Astrocyte of the cerebellum (primary cell): ENCODE measurements around the gene SLC16A9.

Experiments
- DNase-seq: peaks from one replicate; pipeline ENCODE4 v3.0.0-alpha.2; 2011; ENCODE audit warnings: low read depth
- H3K4me3 ChIP-seq: 2 replicates; pipeline ENCODE4 v1.5.1; 2011; ENCODE audit warnings: mild to moderate bottlenecking, low read depth, low read length, moderate library complexity
- in situ Hi-C: cut with HindIII; loops from 2 replicates; pipeline ENCODE4 v1.10.0; 2017; ENCODE audit warnings: low sequenced_read_pairs
- TF ChIP-seq, protein P1 (sequence below): IDR thresholded peaks from 2 replicates; pipeline ENCODE4 v1.5.1; 2012; ENCODE audit warnings: low read length, low read depth, moderate library complexity, mild to moderate bottlenecking; ENCODE audit errors: missing control alignments

The SLC16A9 gene

DNA sequence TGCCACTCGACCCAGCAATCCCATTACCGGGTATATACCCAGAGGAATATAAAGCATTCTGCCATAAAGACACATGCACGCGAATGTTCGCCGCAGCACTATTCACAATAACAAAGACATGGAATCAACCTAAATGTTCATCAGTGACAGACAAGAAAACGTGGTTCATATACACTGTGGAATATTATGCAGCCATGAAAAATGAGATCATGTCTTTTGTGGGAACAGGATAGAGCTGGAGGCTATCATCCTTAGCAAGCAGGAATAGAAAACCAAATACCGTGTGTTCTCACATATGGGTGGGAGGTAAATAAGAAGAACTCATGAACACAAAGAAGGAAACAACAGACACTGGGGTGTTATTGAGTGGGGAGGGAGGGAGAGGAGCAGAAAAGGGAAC is 84.7 kb downstream of the SLC16A9 start:
- in situ Hi-C loops = loop anchor here (25.0 kb wide), 2 partner anchors 663 to 838 kb away; no protein-coding TSS in a partner anchor
- DNase-seq = no peak
- TF ChIP-seq, protein P1, sequence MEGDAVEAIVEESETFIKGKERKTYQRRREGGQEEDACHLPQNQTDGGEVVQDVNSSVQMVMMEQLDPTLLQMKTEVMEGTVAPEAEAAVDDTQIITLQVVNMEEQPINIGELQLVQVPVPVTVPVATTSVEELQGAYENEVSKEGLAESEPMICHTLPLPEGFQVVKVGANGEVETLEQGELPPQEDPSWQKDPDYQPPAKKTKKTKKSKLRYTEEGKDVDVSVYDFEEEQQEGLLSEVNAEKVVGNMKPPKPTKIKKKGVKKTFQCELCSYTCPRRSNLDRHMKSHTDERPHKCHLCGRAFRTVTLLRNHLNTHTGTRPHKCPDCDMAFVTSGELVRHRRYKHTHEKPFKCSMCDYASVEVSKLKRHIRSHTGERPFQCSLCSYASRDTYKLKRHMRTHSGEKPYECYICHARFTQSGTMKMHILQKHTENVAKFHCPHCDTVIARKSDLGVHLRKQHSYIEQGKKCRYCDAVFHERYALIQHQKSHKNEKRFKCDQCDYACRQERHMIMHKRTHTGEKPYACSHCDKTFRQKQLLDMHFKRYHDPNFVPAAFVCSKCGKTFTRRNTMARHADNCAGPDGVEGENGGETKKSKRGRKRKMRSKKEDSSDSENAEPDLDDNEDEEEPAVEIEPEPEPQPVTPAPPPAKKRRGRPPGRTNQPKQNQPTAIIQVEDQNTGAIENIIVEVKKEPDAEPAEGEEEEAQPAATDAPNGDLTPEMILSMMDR = no peak
- no peak overlapping the region for H3K4me3 ChIP-seq

DNA sequence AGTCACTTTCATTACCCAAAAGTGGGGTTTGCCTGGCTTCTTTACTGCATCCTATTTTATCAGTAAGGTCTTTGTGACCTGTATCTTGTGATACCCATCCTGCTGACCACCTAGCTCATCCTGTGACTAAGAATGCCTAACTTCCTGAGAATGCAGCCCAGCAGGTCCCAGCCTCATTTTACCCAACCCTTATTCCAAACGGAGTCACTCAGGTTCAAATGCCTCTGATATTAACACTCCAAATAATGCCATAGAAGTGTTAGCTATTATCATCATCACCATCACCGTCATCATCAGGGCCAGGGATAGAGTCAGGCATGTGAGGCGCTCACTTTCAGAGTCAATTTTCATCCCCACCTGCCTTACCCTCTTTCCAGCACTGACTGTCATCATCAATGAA is 85.5 kb downstream of the SLC16A9 start:
- TF ChIP-seq, protein P1 = no peak
- in situ Hi-C loops = loop anchor here (25.0 kb wide), 2 partner anchors 662 to 837 kb away; no protein-coding TSS in a partner anchor
- H3K4me3 ChIP-seq = no peak overlapping the region
- DNase-seq = no peak

DNA sequence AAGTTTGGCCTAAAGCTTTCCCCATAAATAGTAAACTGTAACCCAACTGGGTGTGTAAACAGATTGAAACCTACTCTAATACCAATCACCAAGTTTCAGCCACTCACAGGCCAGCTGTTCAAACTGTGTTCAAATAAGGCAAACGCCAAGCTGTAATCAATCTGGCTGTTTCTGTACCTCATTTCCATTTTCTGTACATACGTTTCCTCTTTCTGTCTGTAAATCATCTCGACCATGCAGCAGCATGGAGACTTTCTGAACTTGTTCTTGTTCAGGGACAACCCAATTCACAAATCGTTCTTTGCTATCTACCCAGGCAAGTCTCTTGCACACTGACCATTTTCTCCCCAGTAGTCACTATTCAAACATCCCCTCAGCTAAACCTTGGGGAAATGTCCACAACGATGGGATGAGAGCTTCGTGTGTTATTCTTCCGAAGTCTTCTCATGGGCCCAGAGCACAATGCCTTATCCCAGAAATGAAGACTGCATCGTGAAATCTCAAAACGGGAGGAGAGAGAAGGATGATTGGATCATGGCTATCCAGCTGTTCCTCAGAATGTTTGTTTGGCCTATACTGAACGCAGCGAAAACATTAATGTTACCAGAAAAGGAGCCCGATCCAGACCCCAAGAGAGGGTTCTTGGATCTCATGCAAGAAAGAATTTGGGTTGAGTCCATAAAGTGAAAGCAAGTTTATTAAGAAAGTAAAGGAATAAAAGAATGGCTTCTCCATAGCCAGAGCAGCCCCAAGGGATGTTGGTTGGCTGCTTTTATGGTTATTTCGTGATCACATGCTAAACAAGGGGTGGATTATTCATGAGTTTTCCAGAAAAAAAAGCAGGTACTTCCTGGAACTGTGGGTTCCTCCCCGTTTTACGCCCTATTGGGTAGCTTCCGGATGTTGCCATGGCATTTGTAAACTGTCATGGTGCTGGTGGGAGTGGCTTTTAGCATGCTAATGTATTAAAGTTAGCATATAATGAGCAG is 86.2 kb downstream of the SLC16A9 start:
- no peak overlapping the region for H3K4me3 ChIP-seq
- TF ChIP-seq, protein P1 = no peak
- no peak for DNase-seq
- in situ Hi-C loops = loop anchor here (25.0 kb wide), 2 partner anchors 661 to 836 kb away; no protein-coding TSS in a partner anchor

DNA sequence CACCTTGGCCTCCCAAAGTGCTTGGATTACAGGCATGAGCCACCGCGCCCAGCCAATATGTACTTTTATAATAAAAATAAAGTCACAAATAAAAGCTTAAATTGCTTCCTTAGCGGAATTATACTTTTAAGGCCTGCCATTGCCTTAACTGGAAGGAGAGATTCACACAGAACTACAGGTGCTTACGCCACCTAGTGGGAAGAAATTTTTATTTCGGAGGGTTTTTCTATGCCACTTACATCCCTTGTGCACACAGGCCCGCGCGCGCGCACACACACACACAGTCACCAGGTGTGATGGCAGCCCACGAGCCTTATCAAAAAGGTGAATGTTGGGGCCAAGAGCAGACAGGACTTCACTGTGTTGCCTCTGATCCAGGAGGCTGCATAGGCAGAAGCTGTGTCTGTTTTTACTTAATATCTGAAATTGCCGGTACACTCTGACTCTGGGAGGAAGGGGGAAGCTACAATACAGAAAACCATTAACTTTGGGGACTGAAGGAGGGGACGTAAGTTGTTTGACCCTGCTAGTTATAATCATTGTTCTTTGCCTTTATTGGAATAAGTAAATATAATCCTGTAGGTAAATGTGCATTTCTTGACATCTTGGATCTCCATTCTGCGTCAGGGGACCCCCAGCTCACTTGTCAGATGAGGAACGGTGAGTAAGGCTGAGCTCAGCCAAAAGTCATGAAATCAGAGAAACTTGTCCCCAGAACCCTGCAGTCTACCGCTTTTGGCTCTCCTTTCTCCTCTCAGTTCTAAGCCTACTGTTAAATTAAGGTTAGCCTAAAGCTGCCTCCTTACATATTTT is 87.1 kb downstream of the SLC16A9 start:
- no peak overlapping the region for H3K4me3 ChIP-seq
- TF ChIP-seq, protein P1 = peak; percentile 50
- peak; percentile 45 for DNase-seq
- in situ Hi-C loops = loop anchor here (25.0 kb wide), 2 partner anchors 660 to 835 kb away; no protein-coding TSS in a partner anchor

DNA sequence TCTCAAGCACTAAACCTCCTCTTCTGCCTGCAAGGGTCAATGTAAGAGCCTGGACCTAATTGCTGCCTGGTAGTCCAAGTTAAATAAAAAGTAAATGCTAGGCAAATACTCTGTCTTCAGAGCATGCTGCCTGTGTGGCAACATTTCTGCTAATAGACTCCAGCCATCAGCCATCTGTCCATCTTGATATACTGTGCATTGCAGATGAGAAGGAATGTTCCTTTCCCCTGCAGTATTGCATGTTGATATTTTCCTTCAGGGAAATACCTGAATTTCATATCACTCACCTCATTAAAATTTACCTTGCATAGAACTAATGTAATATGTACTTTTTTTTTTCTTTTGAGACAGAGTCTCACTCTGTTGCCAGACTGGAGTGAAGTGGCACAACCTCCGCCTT is 87.9 kb downstream of the SLC16A9 start:
- DNase-seq = no peak
- no peak overlapping the region for H3K4me3 ChIP-seq
- in situ Hi-C loops = loop anchor here (25.0 kb wide), 2 partner anchors 659 to 834 kb away; no protein-coding TSS in a partner anchor
- TF ChIP-seq, protein P1 = no peak

DNA sequence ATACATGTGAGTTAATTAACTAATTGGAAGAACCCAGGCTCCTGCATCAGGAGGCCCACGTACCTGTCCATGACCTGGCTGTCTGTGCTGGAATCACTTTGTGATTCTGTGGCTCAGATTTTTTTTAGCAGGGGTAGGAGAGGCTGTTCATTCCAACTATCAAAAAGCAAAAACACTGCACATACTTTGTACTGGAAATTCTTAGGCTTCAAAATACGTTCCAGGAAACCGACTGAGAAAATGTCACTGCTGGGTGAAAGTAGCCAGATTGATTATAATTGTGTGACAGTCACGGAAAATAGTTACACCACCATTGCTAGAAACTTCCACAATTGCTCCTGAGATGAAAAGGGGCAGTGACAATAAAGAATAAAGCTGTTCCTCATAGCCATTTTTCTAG is 91.0 kb downstream of the SLC16A9 start:
- no peak for DNase-seq
- TF ChIP-seq, protein P1 = no peak
- H3K4me3 ChIP-seq = no peak overlapping the region
- in situ Hi-C loops = loop anchor here (25.0 kb wide), 2 partner anchors 656 to 831 kb away; no protein-coding TSS in a partner anchor
